Endothelial cell (in vitro differentiated cells): ENCODE results near the gene C21orf91. TPM values are rescaled to one million over a fixed set of nuclear protein-coding genes. Genes with fewer than 3 reads are reported as not detected.

ENCODE experiments used
- DNase-seq: peaks from one replicate; pipeline ENCODE4 v3.0.0; 2021; ENCODE audit warnings: low spot score
- H3K27ac Mint-ChIP-seq: one replicate; pipeline ENCODE4 v1.8.0; 2021; ENCODE audit warnings: mixed read lengths, inconsistent platforms; ENCODE audit not compliant: unreplicated experiment
- H3K27me3 Mint-ChIP-seq: one replicate; pipeline ENCODE4 v1.8.0; 2021; ENCODE audit warnings: mild to moderate bottlenecking, moderate library complexity, mixed read lengths, inconsistent platforms; ENCODE audit not compliant: unreplicated experiment
- H3K36me3 Mint-ChIP-seq: one replicate; pipeline ENCODE4 v1.8.0; 2021; ENCODE audit warnings: mild to moderate bottlenecking, low read depth, mixed read lengths, inconsistent platforms; ENCODE audit not compliant: unreplicated experiment
- H3K4me1 Mint-ChIP-seq: one replicate; pipeline ENCODE4 v1.8.0; 2021; ENCODE audit warnings: mild to moderate bottlenecking, mixed read lengths, inconsistent platforms; ENCODE audit not compliant: unreplicated experiment
- H3K4me3 Mint-ChIP-seq: one replicate; pipeline ENCODE4 v1.8.0; 2021; ENCODE audit warnings: mild to moderate bottlenecking, mixed read lengths, inconsistent platforms; ENCODE audit not compliant: unreplicated experiment
- H3K9me3 Mint-ChIP-seq: one replicate; pipeline ENCODE4 v1.8.0; 2021; ENCODE audit warnings: mixed read lengths, inconsistent platforms; ENCODE audit not compliant: unreplicated experiment
- total RNA-seq: library from RNA; stranded (reverse); fragmentation: NEBNext Ultra II Directional; extraction: Animal tissue kit (Norgen Biotek cat#: 25700); gene quantifications from one replicate; pipeline ENCODE4 v1.2.1, GENCODE V29; 2021; ENCODE audit not compliant: unreplicated experiment
- TF ChIP-seq, protein P1 (sequence below): fragments of 200-600 bp; sonication (generic); IDR thresholded peaks from one replicate; pipeline ENCODE4 v1.5.0; 2021; ENCODE audit warnings: antibody characterized with exemption; ENCODE audit not compliant: unreplicated experiment

The C21orf91 gene
- total RNA-seq, 1 donor from 2014 or later: 29.5 TPM

- TF ChIP-seq, protein P1, sequence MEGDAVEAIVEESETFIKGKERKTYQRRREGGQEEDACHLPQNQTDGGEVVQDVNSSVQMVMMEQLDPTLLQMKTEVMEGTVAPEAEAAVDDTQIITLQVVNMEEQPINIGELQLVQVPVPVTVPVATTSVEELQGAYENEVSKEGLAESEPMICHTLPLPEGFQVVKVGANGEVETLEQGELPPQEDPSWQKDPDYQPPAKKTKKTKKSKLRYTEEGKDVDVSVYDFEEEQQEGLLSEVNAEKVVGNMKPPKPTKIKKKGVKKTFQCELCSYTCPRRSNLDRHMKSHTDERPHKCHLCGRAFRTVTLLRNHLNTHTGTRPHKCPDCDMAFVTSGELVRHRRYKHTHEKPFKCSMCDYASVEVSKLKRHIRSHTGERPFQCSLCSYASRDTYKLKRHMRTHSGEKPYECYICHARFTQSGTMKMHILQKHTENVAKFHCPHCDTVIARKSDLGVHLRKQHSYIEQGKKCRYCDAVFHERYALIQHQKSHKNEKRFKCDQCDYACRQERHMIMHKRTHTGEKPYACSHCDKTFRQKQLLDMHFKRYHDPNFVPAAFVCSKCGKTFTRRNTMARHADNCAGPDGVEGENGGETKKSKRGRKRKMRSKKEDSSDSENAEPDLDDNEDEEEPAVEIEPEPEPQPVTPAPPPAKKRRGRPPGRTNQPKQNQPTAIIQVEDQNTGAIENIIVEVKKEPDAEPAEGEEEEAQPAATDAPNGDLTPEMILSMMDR: no peak
- H3K36me3 Mint-ChIP-seq: peaks cover 21% of the 10 kb centered on the region
Observed at GRCh38 chr21:17798796-17799195, 20.4 kb downstream of the C21orf91 start.

DNA sequence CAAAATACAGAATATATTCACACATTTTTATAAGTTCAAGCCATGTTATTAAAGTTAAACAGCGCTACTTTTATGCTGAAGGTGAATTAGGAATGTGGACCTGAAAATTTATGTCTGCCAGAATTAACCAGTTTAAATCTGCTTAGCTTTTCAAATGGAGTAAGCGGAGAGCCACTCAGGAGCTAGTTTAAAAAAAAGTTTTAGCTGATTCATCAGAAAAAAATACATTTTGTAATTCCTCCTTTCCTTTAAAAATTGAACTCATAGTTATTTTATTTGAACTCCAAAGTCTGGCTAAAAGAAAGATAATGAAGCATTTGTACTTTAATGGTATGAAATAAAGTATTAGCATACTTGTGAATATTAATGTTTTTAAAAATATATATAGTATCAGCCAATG lies 21.2 kb downstream of the C21orf91 start:
- Mint-ChIP-seq H3K27ac (no peak overlapping the region), H3K4me3 (no peak overlapping the region), H3K27me3 (no peaks in the 10 kb centered on the region), H3K9me3 (no peaks in the 10 kb centered on the region), H3K4me1 (no peaks in the 10 kb centered on the region), H3K36me3 (peaks cover 16% of the 10 kb centered on the region)
- no peak for DNase-seq
- TF ChIP-seq, protein P1: no peak

More at GRCh38 chr21:17798796-17799195, 20.4 kb downstream of the C21orf91 start:
- no peak for DNase-seq
- Mint-ChIP-seq H3K9me3 (no peaks in the 10 kb centered on the region), H3K4me3 (no peak overlapping the region), H3K27ac (no peak overlapping the region), H3K27me3 (no peaks in the 10 kb centered on the region), H3K4me1 (no peaks in the 10 kb centered on the region)

DNA sequence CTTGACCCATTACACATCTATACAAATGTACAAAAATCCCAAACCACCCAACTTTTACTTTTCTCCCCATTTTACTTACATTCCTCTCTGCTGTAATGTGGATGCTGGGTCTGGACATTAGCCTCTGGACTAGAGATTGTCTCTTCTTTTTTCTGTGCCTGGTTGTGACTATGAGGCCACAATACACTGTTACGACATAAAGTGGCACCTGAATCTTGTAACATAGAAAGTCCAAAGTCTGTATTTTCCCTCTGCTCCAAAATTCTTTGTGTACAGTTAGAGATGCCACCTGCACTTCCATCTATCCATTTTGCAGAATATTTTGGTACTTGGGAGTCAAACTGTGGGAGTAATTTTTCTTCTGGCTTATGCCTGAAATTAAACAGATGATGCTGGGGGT lies 22.7 kb downstream of the C21orf91 start:
- Mint-ChIP-seq H3K36me3 (peaks cover 5% of the 10 kb centered on the region), H3K27ac (no peak overlapping the region), H3K27me3 (no peaks in the 10 kb centered on the region), H3K4me1 (no peaks in the 10 kb centered on the region), H3K9me3 (no peaks in the 10 kb centered on the region), H3K4me3 (no peak overlapping the region)
- TF ChIP-seq, protein P1: no peak
- no peak for DNase-seq

DNA sequence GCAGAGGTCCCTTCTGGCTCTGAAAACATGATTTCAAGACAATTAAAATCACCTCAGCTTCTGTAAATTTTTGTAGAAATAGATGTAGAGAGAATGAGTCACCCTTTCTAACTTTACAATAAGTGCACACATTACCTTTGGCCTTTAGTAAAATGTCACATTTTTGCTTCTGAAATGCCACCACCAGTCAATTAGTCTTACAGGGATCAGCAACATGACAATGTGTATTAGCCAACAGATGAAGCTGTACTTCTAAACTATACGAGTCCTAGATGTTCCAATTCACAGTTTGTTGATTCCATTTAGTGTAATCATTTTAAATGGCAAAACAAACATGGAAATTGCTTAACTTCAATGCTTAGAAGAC lies 23.1 kb downstream of the C21orf91 start:
- no peak for DNase-seq
- Mint-ChIP-seq H3K27me3 (no peaks in the 10 kb centered on the region), H3K4me1 (no peaks in the 10 kb centered on the region), H3K27ac (peak overlapping the region; percentile 2), H3K4me3 (no peak overlapping the region), H3K9me3 (no peaks in the 10 kb centered on the region), H3K36me3 (peaks cover 4% of the 10 kb centered on the region)
- TF ChIP-seq, protein P1: no peak

DNA sequence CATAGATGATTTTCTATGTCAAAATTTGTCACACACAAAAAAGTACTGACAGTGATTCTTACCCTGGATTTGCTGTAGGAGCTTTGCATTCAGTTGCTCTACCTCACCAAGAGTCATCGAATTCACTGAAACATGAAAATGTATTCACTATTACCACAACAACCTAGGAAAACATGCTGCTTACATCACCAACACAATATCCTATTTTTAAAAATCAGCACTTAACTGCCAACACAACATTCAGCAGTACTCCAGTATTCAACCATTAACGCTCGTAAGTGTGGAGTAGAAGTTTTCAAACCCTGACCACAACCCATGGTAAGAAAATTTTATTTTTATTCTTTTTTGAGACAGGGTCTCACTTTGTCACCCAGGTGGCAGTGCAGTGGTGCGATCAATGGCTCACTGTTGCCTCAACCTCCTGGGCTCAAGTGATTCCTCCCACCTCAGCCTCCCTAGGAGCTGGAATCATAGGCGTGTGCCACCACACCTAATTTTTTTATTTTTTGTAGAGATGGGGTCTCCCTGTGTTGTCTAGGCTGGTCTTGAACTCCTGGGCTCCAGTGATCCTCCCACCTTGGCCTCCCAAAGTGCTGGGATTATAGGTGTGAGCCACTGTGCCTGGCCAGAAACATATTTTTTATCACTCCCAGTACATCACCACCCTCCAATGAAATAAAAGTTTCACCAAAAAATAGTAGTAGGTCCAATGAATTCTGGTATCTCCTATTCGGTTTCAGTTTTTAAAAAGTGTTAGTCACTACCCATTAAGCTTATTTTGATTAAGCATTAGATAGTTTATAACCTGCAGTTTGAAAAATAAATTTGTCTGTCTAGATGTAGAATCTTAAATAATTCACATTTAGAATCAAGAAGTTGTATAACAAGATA lies 23.8 kb downstream of the C21orf91 start:
- Mint-ChIP-seq H3K4me1 (no peaks in the 10 kb centered on the region), H3K27me3 (no peaks in the 10 kb centered on the region), H3K27ac (no peak overlapping the region), H3K9me3 (no peaks in the 10 kb centered on the region), H3K4me3 (no peak overlapping the region), H3K36me3 (no peaks in the 10 kb centered on the region)
- TF ChIP-seq, protein P1: no peak
- no peak for DNase-seq
